HG02798 (cell line): ENCODE results near the gene TNFRSF8.
"Not testable (repeated sequence)": the region's sequence is repeated elsewhere in the genome, so short reads cannot be mapped to it uniquely, and the experiment has no call there.

Source experiments
- ATAC-seq: cut with Tn5 transposase; IDR thresholded peaks from one replicate; pipeline ENCODE4 v1.9.1; 2021; ENCODE audit warnings: mild to moderate bottlenecking; ENCODE audit not compliant: unreplicated experiment, poor library complexity

Gene TNFRSF8

GRCh38 chr1:12063141-12064072 lies at the start of gene TNFRSF8:
Gene TNFRSF8 (plus strand): TSS chr1:12063303. CDS start chr1:12063599, 296 bp downstream.
- no peak for ATAC-seq

- no peak for ATAC-seq
These were observed 48.7 kb upstream of the TNFRSF8 start for GRCh38 chr1:12014141-12014991.

- no peak for ATAC-seq
These were observed 48.1 kb upstream of the TNFRSF8 start for GRCh38 chr1:12015001-12015491.

GRCh38 chr1:12015499-12015898 lies 47.6 kb upstream of the TNFRSF8 start:
- ATAC-seq, result no peak

- no peak for ATAC-seq
These were observed 46.9 kb upstream of the TNFRSF8 start for GRCh38 chr1:12016182-12016581.

GRCh38 chr1:12019858-12020509 lies 43.1 kb upstream of the TNFRSF8 start:
- ATAC-seq, result no peak

GRCh38 chr1:12021616-12022015 lies 41.5 kb upstream of the TNFRSF8 start:
- ATAC-seq, result no peak

- ATAC-seq, result no peak
These were observed 41.1 kb upstream of the TNFRSF8 start for GRCh38 chr1:12022036-12022435.

GRCh38 chr1:12026586-12026985 lies 36.5 kb upstream of the TNFRSF8 start:
- no peak for ATAC-seq

GRCh38 chr1:12028248-12028647 lies 34.9 kb upstream of the TNFRSF8 start:
- no peak for ATAC-seq

GRCh38 chr1:12028957-12029511 lies 34.1 kb upstream of the TNFRSF8 start:
- ATAC-seq, result no peak

- no peak for ATAC-seq
These were observed 33.3 kb upstream of the TNFRSF8 start for GRCh38 chr1:12029720-12030339.

- no peak for ATAC-seq
These were observed 31.8 kb upstream of the TNFRSF8 start for GRCh38 chr1:12031039-12031980.

GRCh38 chr1:12032161-12032621 lies 30.9 kb upstream of the TNFRSF8 start:
- no peak for ATAC-seq

- not testable (repeated sequence) for ATAC-seq
These were observed 29.7 kb upstream of the TNFRSF8 start for GRCh38 chr1:12033441-12033840.

- no peak for ATAC-seq
These were observed 28.7 kb upstream of the TNFRSF8 start for GRCh38 chr1:12034381-12034801.

- no peak for ATAC-seq
These were observed 27.8 kb upstream of the TNFRSF8 start for GRCh38 chr1:12035312-12035711.
